NCI-H2107 treated with DMSO at 0.1 percent for 48 hours (cell line): ENCODE measurements around the gene AHCYL1.

ENCODE experiments used
- DNase-seq: peaks from one replicate; lab custom pipeline; 2025; ENCODE audit not compliant: unreplicated experiment; lab: John Stamatoyannopoulos, UW

AHCYL1 gene

DNA sequence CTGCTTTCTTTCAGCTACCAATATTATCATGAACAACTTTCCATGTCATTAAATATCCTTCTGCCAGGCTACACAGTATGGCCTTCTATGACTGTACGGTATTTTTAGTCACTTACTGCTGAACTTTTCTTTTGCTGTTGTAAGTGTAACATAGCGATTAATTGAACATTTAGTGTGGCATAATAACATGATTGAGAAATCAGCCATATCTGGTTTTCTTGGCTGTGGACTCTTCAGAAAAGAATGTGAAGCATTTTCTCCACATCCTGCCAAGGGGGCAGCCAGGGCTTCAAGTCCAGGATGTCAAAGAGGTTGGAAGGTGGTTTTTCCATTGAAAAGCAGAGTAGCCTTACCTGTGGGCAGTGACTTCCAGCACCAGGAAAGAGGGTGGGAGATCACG is 8.8 kb upstream of the AHCYL1 start:
- DNase-seq: no peak

DNA sequence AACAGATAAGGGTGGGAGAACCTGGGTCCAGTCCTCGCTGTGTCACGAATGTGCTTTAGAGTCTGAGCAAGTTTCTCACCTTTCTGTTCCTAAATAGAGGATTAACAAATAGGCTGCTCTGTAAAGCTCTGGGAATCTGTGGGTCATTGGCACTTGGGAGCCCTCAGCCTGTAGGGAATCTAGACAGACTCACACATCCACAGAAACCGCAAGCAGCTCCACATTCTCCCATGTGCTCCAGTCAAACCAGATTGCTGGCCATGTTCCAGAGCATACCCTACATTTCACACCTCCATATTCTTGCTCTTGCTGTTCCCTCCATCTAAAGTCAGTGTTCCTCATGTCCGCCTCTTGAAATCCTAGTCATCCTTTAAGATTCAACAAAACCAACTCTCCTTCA is 7.8 kb upstream of the AHCYL1 start:
- no peak for DNase-seq

DNA sequence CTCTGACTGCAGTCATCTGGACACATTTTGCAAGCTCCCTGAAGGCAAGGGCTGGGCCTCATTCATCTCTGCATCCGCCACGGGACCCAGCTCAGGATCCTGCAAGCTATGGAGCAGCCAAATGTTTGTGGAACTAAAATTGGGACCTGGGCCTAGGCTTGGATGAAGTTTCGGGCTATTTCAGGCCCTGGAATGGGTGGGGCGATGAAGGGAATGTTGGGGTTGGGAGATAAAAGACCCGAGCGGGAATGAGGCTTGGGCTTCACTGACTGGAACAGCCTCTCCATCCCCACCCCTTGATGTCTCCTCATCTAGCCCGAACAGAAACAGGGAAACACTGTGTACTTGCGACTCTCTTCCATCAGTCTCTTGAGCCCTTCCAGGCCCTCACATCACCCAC is 7.3 kb upstream of the AHCYL1 start:
- no peak for DNase-seq

DNA sequence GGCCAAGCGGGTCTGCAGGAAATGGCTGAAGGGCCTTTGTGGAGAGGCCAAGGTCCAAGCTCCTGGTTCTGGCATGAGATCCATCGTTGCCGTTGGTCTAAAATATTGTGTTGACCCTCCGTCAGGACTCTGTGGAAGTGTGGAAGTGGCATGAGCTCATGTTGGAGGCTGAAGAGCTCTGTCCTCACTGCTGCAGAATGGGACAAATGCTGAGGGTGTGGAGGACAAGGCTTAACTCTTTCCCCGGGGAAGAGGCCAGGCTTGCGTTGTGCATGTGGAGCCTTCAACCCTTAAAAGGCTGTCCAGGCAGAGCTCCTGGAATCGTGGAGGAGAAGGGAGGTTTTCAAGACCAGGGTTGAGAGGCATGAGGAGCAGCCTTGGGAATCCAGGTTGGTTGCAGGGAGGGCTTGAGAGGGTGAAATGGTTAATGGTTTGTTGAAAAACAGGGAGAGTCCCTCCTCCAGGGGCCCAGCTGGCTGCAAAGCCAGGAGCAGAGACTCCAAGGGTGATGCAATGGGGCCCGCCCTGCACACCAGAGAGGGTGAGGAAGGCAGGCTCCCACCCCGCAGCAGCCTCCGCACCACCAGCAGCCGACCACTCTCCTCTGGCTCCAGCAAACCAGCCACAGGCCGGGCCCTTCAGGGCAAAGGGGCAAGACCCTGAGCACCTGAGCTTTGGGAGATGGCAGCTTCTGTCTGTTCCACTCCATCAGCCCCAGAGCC is 6.7 kb upstream of the AHCYL1 start:
- DNase-seq: no peak

DNA sequence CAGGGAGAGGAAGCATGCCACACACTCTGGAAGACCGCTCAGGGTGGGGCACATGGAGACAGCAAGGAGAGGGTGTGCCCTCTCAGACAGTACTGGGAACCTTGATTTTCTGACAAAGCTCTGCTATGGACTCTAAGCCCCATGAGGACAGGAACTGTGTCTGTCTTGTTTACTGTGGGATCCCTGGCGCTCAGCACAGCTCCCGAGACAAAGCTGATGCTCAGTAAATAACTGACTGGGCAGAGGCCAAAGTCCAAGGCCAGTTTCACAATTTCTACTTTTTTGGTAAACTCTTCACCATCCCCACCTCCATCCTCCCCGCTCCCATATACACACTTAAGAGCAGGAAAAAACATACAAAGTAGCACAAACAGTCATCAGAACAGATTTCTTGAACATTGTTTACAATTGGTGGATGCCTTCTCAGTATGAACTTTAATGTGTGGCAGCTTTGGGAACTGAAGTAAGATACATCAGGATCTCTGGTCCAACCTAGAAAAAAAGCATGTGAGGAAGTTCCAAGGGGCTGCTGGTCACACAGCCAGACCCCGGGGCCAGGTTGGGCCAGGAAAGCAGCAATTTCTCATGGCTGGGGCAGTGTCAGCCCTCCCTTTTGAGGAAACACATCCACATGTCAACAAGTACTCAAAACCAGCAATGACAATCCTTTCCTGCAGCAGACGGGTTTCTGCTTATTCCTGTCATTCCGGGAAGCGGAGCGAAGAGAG is 5.6 kb upstream of the AHCYL1 start:
- no peak for DNase-seq

DNA sequence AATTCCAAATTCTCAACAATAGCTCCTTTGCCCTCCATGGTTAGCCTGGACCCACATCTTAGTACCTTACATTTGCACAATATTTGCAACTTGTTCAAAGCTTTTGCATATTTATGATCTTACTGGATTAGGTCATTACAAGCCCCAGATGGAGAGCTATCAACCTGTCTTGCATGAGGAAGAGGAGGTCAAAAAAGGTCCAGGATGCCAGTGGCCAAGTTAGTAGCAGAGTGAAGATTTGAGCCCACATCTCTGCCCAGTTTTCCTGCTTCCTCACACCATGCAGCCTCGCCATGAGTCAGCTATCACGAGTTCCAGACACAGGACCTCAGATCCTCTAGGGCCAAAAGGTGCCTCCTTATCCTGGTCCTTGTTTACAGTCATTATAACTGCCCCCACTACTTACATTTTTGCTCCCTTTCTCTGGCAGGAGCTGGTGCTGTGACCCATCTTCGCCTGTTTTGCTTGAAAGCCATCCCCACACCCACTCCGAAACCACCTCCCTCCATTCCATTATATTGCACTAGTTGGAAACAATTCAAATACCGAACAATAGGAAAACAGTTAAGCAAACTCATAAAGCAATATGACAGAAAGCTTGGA is 5.0 kb upstream of the AHCYL1 start:
- no peak for DNase-seq

DNA sequence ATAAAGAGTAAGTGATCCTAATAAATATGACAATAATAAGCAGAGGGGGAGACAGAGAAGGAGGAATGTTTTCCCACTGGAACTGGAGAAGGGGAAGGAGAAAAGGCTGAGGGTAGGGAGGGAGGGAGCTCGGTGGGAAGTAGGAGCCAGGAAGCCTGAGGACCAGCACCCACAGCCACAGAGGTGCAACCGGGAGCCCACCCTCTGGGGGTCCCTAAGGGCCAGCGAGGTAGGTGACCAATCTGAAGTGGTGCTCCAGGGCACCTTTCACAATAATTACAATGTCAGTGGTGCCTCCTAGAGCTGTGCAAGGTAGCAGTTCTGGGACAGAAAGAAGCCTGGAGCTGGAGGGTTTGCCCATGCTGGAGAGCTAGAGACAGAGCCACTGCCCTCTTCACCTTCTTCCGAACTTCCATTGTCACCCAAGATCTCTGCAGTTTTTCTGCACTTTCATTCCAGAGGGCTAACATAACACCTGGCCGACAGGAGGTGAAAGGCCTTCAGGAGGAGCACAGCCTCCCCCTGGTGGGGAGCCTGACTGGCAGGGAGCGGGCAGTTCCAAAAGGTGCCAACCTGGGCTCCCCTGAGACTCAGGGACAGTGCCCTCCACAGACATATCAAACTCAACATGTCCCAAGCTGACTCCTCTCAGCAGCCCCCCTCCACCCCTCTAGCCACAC is 4.1 kb upstream of the AHCYL1 start:
- DNase-seq: no peak

DNA sequence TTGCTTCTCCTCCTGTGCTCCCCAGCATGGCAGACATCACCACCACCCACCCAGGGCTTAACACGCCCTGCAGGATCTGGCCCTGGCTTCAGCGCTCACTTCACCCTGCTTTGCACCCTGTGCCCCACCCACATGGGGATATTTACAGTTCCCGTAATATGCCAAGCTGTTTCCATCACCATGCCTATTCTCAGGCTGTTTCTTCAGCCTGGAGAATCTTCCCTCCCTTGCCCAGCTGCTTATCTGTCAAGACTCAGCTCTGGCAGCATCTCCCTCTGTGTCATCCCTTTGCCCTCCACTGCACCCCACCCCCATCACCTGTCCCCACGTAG is 3.6 kb upstream of the AHCYL1 start:
- no peak for DNase-seq

DNA sequence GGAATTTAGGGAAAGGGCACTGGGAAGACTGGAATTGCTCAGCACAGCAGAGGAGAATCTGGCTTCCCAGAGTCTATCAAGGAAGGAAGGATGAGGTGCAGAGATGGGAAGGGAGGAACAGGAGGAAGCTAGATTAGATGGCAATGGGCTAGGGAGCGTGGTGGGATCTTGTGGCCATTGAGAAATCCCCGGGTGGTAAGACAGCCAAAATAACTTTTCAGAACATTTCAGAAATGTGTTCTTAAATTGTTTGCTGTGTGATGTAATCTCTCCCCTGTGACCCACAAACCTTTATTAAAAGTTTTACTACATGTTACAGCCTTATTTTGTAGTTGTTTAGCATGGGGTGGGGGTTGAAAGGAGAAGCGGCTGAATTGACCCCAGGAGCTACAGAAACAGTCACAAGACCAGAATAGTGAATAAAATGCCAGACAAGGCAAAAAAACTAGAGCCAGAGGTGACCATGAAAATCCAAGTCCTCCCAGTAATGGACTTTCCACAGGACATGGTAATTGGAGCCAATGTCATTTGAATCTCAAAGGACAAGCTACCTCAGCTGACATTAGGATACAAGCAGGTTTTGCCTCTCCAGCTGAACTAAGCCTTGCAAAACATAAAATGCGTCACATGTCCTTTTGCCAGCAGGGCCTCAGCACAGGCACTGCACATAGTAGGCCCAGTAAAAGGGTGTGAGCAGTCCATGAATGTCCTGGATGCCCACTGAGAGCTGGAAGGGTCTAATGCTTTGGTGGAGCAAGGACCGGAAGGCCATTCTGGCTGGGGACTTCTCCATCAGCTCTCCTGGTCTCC is 980 bp upstream of the AHCYL1 start:
- DNase-seq: no peak

DNA sequence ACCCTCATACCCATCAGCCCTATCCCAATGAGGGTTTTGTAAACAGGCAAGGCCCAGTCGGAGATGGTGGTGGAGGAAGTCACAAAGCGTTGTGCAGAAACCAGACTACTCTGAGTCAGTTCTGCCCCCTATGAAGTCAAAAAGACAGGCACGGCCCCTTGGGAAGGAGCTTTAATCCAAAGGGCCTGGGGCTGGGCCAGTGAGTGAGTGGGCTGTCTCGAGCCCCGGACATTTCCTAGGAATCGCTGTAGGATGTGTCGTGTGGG is 442 bp upstream of the AHCYL1 start:
- no peak for DNase-seq

DNA sequence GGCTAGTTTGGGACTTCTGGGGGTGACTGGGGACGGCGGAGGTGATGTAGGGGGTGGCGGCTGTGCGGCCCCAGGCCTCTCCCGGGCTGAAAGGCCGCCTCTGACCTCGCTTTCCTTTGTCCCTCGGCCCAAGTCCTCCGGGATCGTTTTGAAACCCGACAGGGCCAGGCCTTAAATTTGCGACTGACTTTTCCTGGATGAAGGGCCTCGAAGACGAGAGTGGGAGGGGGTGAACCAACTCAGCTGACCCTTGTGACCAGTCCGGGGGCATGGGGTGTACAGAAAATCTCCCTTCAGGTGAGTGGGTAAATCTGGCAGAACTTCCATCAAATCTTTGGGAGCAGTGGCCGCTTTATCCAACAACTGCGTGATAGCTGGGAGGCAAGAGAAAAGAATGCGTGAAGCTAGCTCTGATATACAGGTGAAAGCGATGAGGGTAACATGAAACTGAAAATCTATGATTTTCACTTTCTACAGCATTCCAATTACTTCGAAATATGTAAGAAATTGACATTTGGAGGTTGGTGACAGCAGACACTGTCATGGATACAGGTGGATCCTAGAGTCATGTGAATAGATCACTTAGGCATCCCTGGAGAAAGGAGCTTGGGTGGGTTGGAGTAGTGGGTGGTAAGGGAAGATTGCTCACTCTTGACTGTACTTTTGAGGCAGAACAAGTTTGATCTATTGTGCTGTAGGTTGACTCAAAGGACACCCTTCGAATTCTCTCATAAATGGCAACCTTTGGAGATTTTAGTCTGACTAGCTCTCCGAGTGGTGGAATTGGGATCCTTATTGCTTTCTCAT is 885 bp downstream of the AHCYL1 start:
- DNase-seq: no peak

DNA sequence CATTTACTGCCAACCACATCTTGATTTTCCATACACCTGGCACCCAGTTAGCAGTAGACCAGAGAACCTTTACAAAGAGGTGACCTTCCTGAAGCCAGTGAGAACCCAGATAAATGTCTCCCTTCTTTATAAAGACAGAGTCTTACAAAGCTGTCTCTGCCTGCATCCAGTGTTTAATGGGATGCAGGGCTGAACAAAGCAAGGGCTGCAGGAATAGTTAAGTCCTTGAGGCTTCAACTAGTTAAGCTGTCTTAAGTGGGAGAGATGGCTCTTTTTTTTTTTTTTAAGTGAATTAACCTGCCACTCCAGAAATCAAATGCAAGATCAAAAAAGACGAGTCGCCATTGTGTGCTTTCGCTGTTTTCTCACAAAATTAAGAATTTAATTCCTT is 1.5 kb downstream of the AHCYL1 start:
- no peak for DNase-seq

DNA sequence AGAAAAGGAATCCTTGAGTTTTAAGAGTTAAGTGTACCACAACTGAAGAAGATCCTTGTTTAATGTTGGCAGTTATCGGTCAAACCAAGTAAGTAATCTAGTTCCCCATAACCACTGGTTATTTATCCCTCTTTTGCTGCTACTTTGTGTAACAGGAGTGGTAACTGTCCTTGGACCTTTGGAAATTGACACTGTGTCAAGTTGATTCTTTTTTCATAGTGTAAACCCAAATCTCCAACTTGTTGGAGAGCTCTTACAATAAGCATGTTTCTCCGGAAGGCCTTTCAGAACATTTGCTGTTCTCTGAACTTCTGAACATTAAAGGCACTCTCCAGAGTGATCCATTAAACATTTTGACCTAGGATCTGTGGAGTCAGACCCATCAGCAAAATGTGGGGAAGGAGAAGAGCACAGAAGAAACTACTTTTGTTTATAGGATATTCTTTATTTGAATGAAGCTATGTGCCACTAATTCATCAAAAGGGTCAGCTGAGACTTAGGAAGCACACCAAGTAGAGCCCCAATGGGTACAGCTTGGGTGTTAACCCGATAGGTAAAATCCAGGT is 3.9 kb downstream of the AHCYL1 start:
- DNase-seq: no peak

DNA sequence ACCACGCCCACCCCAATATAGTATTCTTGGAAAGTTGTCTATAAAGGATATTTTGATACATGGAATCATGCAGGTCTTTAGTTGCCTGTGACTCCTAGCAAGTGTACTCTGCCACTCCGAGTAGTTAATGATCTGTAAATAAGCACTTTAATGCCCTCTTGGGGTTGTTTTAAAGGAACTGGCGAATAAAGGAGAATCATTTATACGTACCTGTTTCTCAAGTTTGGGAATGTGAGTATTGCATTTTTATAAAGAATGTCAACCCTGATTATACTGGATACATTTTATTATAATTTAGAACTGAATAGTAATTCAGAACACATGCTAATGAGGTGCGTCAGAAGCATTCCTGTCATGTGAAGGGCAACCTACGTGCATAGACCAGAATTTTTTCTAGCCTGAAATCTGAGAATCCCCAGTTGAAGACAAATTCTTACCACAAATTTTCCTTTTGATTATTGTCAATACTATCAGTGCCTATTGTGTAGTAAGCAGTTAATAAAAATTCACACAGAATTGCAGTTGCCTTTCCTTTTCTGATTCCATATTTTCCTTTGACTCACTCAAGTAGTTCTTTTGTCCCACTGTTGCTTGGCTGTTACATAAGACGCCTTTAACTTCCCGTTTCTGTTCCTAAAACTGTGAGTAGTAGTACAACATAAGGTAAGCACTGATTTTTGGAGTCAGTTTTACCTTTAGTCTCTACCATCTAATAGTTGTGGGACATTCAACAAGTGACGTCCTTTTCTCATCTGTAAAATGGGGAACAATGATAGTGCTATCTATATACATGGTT is 5.1 kb downstream of the AHCYL1 start:
- DNase-seq: peak; percentile 40

DNA sequence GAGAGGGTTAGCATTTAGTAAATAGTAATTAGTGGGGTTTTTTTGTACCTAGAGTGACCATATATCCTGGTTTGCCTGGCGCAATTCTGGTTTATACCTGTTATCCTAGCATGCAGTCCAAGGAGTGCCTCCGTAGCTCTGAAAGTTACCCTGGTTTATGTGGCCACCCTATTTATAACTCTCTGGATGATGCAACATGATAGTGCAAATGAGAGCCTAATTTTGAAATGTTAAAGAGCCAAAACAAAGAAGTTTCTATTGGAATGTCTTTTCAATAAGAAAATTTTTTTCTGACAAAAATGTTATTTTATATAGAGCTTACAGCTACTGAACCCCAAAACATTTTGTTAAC is 5.7 kb downstream of the AHCYL1 start:
- DNase-seq: no peak

DNA sequence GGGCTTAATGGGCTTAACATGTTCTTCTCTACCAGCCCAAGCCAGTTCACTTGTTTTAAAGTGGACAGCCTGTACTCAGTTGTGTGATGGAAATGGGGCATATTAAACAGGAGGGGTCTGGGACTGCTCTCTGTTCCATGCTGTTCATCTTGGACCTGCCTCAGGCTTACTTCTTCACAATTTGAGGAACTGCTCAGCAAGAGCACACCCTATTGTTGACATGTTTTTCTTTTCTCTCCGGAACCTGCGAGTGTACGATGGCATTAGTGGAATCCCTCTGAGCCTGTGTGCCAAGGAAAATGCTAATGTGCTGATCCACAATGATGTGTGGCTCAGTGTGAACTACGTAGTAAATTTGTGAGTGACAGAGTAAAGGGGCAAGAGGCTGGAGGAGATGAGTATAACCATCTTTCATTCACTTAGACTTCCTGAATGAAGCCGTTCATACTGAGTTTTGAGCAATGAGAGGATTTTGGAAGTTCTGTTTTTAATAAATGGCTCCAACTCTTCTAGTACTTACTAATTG is 6.9 kb downstream of the AHCYL1 start:
- DNase-seq: no peak

DNA sequence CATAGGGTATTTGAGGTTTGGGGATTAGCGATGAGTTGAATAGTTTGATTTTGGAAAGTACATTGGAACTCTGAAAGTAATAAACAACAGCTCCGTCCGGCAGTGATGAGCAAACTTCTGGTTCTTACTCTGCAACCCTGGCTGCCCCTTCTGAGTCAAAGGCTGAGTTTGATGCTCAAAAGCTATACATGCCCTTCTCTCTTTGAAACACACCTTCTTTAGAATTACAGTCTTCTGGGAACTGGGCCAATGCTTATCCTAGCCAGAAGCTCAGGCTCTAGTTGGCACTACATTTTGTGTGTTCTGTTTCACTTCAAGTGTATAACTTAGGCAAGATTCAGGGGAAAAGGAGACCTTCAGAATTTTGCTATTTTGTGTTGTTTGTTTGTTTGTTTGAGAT is 9.3 kb downstream of the AHCYL1 start:
- DNase-seq: no peak

DNA sequence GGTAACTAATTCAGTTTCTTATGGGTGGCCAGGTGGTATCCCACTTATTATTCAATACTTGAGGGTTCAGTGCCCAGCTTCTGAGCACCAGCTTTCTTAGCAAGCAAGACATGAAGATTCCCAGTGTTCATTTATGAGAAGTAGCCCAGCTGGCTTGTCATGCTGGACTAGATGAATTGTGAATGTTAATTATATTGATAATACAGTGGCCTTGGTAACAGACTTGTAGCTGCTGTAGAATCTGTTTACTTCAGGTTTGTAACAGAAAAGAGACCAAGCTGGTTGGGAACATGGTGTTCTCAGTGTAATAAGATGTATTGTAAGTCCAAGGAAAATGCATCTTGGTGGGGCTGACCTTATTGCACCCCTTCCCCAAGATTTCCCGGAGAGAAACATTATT is 10.1 kb downstream of the AHCYL1 start:
- no peak for DNase-seq

DNA sequence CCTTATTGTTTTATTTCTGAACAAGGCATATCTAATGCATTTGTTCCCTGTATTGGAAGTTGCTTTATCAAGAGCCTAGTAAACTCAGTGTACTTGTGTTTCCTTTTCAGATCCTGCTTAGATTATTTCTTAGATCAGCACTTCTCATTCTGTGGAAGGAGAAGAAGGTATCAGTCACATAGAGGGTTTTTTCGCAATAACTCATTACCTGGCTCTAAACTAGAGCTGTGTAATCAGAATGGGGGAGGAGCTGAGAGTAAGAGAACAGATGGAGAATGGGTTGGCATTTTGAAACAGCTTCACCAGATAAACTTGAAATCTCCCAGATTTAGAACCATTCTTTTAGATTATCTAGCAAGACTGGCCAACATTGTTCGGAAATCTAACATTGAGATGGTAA is 11.0 kb downstream of the AHCYL1 start:
- no peak for DNase-seq
